Thoracic aorta (tissue), 2 donors: Measurements from ENCODE around the gene EEFSEC. TPM values are rescaled to one million over a fixed set of nuclear protein-coding genes. Genes with fewer than 3 reads are reported as not detected.

Source experiments
- ATAC-seq: fragments of 150-250 bp; one replicate; pipeline ENCODE4 v1.8.0; 2017; ENCODE audit warnings: low read depth; ENCODE audit not compliant: insufficient number of reproducible peaks, low FRiP score
- DNase-seq: peaks from one replicate; pipeline ENCODE4 v3.0.0-alpha.2; 2020; ENCODE audit warnings: low spot score
- H3K27ac ChIP-seq, 2 donors: fragments of 200-600 bp; sonication (generic); 1 replicate in 1 of 2; 2 replicates in 1 of 2; pipeline ENCODE4 v1.5.1; 2016; ENCODE audit warnings: mild to moderate bottlenecking in 2 of 2, moderate library complexity in 2 of 2
- H3K27me3 ChIP-seq: fragments of 200-600 bp; sonication (generic); replicated peaks from 2 replicates; pipeline ENCODE4 v1.6.0; 2016; ENCODE audit warnings: mild to moderate bottlenecking; ENCODE audit not compliant: insufficient read depth
- H3K36me3 ChIP-seq: fragments of 200-600 bp; sonication (generic); one replicate; pipeline ENCODE4 v1.5.1; 2016
- H3K4me1 ChIP-seq, 2 donors: fragments of 200-600 bp; sonication (generic); 1 replicate in 1 of 2; 2 replicates in 1 of 2; pipeline versions ENCODE4 v1.5.1 to v1.6.0; 2016; ENCODE audit warnings: low read depth in 2 of 2, mild to moderate bottlenecking in 1 of 2; ENCODE audit not compliant: control insufficient read depth in 1 of 2
- H3K4me3 ChIP-seq: fragments of 200-600 bp; sonication (generic); 2 replicates; pipeline ENCODE4 v1.5.1; 2016; ENCODE audit warnings: mild to moderate bottlenecking
- H3K9me3 ChIP-seq: fragments of 200-600 bp; sonication (generic); 2 replicates; pipeline ENCODE4 v1.5.1; 2016
- total RNA-seq, 2 donors: library from RNA; depleted of rRNA; stranded (reverse); fragments of >200 nt; gene quantifications; one replicate each; pipeline versions ENCODE4 v1.1.0 to v1.2.3, GENCODE V29; 2016
- TF ChIP-seq, protein P1 (sequence below): fragments of 200-600 bp; sonication (generic); IDR thresholded peaks from one replicate; pipeline ENCODE4 v1.5.1; 2019; ENCODE audit warnings: antibody characterized with exemption

EEFSEC gene
- total RNA-seq, 2 donors from 2014 or later = 16.1 to 17.5 TPM

DNA sequence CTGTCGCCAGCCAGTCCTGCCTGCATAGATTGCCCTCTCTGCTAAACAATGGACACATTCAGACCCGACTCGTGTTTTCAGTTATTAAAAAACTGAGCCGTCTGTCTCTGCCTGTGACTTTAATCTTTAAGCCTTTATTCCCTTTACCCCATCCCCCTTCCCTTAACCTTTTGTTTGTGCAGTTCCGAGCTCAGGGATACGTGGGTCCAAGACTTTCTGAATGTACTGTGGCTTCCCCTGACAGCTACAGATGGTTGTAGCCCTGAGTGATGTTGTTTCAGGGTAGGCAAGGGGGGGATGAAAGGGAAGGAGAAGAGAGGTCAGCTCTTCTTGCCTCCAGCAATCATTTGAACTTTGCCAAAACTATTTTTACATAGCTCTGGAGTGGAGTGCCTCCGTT lies 44.6 kb downstream of the EEFSEC start:
- H3K4me1 ChIP-seq = peaks cover 12 to 28% of the 10 kb centered on the region in 2 donors
- ATAC-seq = no peak
- no peaks in the 10 kb centered on the region for H3K9me3 ChIP-seq
- H3K27me3 ChIP-seq = no peaks in the 10 kb centered on the region
- H3K27ac ChIP-seq = no peak overlapping the region
- no peaks in the 10 kb centered on the region for H3K36me3 ChIP-seq
- TF ChIP-seq, protein P1, sequence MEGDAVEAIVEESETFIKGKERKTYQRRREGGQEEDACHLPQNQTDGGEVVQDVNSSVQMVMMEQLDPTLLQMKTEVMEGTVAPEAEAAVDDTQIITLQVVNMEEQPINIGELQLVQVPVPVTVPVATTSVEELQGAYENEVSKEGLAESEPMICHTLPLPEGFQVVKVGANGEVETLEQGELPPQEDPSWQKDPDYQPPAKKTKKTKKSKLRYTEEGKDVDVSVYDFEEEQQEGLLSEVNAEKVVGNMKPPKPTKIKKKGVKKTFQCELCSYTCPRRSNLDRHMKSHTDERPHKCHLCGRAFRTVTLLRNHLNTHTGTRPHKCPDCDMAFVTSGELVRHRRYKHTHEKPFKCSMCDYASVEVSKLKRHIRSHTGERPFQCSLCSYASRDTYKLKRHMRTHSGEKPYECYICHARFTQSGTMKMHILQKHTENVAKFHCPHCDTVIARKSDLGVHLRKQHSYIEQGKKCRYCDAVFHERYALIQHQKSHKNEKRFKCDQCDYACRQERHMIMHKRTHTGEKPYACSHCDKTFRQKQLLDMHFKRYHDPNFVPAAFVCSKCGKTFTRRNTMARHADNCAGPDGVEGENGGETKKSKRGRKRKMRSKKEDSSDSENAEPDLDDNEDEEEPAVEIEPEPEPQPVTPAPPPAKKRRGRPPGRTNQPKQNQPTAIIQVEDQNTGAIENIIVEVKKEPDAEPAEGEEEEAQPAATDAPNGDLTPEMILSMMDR = no peak
- DNase-seq = no peak
- no peak overlapping the region for H3K4me3 ChIP-seq

DNA sequence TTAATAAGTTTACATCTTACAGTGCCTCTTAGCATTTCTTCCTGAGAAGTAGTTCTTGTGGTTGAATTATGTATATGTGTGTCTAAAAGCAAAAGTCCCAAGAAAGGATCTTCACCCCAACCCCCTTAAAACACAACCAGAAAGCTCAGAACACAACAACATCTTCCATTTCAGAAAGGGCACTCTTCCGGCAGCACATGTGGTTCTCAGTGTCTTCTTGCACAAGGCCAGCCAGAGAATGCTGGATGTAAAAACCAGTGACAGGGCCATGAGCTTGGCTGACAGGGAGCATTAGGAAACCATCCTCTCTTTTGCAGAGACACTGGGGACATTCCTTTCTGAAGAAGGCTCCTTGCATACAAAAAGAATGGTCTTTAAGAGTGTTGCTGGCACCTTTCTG lies 45.0 kb downstream of the EEFSEC start:
- ATAC-seq (no peak), DNase-seq (no peak)
- Histone ChIP-seq H3K36me3 (no peaks in the 10 kb centered on the region), H3K27ac (no peak overlapping the region), H3K9me3 (no peaks in the 10 kb centered on the region), H3K27me3 (no peaks in the 10 kb centered on the region), H3K4me1 (peaks cover 12 to 28% of the 10 kb centered on the region in 2 donors), H3K4me3 (no peak overlapping the region)
- TF ChIP-seq, protein P1 = no peak

DNA sequence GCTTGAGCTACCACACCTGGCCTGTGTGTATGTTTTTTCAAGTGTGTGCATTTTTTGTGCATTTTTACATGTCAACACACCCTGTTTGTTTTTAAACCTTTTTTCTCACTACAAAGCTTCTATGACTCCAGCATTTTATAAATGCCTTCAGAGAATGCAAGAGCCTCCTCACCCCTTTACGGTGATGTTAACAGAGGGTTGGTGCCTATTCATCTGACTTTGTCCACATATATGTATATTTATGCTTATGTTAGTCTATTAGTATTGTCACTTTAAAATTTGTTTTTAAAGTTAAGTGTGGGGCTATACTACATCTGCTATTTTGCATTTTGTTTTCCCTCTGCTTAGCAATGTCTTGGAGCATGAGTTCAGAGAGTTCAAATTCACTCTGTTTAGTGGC lies 45.8 kb downstream of the EEFSEC start:
- no peak for ATAC-seq

DNA sequence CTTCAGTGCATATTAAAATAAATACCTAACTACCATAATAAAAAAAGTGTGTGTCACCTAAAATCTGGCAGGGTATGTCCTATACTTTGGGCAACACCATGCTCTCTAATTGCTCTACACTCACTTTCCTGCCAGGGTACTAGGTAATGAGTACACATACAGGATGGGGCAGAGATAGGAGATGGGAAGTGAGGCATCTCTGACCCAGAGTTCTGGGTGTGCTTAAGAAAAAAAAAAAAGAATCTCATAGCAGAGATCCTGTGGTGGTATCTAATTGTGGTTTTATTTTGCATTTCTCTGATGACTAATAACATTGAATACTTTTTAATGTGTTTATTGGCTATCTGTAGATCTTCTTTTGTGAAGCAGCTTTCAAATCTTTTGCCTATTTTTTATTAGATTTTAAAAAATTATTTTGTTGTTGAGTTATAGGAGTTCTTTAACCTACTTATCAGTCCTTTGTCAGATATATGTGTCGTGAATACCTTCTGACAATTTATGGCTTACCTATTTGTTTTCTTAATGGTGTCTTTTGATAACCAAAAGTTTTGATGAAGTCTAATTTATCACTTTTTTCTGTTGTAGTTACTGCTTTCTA lies 48.0 kb downstream of the EEFSEC start:
- TF ChIP-seq, protein P1 = no peak
- no peaks in the 10 kb centered on the region for H3K36me3 ChIP-seq
- no peaks in the 10 kb centered on the region for H3K27me3 ChIP-seq
- no peak for ATAC-seq
- no peak overlapping the region for H3K27ac ChIP-seq
- H3K9me3 ChIP-seq = no peaks in the 10 kb centered on the region
- DNase-seq = no peak
- no peak overlapping the region for H3K4me3 ChIP-seq
- no peaks in the 10 kb centered on the region for H3K4me1 ChIP-seq

More for the DNA sequence above, 45.8 kb downstream of the EEFSEC start:
- no peak for DNase-seq
- TF ChIP-seq, protein P1 = no peak
- peaks cover 9 to 21% of the 10 kb centered on the region in 2 donors for H3K4me1 ChIP-seq
- no peaks in the 10 kb centered on the region for H3K27me3 ChIP-seq
- no peaks in the 10 kb centered on the region for H3K36me3 ChIP-seq
- no peaks in the 10 kb centered on the region for H3K9me3 ChIP-seq
- H3K4me3 ChIP-seq = no peak overlapping the region
- no peak overlapping the region for H3K27ac ChIP-seq

DNA sequence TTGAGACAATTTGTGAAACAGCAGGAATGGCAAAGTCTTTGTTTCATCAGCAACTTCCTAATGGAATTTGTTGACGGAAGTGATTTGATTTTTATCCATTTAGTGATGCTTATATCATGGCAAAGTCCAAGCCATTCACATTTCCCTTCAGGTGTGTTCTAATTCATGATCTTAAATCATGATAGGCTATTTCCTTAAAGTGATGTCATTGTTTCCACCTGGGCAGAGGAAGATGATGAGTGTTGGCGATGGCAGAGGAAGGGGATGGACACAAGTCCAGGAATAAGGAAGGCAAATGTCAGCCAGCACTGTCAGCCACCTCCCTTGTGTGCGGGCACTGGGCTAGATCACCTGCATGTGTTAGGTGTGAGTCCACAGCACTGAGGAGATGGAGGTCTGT lies 49.9 kb downstream of the EEFSEC start:
- Histone ChIP-seq H3K4me1 (peaks cover 0 to 13% of the 10 kb centered on the region in 2 donors), H3K27ac (no peak overlapping the region), H3K9me3 (no peaks in the 10 kb centered on the region), H3K36me3 (no peaks in the 10 kb centered on the region), H3K27me3 (no peaks in the 10 kb centered on the region), H3K4me3 (no peak overlapping the region)
- no peak for ATAC-seq
- DNase-seq = no peak
- TF ChIP-seq, protein P1 = no peak
